WTC11 (cell line): ENCODE results near the gene PPFIBP2.

ENCODE experiments used
- AR ChIP-seq: fragments of 250-450 bp; sonication (Bioruptor Pico); IDR thresholded peaks from 2 replicates; pipeline ENCODE4 v1.9.0; 2021; ENCODE audit warnings: mild to moderate bottlenecking
- CREB1 ChIP-seq: sonication (generic); formaldehyde crosslinking; IDR thresholded peaks from 2 replicates; pipeline ENCODE4 v1.8.0; 2023; ENCODE audit warnings: mild to moderate bottlenecking, missing genetic modification reagents
- E2F4 ChIP-seq: sonication (generic); formaldehyde crosslinking; IDR thresholded peaks from 2 replicates; pipeline ENCODE4 v1.8.1; 2022; ENCODE audit warnings: low read depth, mild to moderate bottlenecking, moderate library complexity, missing genetic modification reagents, borderline replicate concordance
- GABPB1 ChIP-seq: sonication (generic); formaldehyde crosslinking; IDR thresholded peaks from 2 replicates; pipeline ENCODE4 v1.8.1; 2023; ENCODE audit warnings: mild to moderate bottlenecking, missing genetic modification reagents
- JAZF1 ChIP-seq: fragments of 250-450 bp; sonication (Bioruptor Pico); IDR thresholded peaks from 2 replicates; pipeline ENCODE4 v1.9.0; 2021; ENCODE audit warnings: moderate library complexity, mild to moderate bottlenecking, inconsistent platforms
- MAX ChIP-seq: sonication (generic); formaldehyde crosslinking; IDR thresholded peaks from 2 replicates; pipeline ENCODE4 v1.8.0; 2022; ENCODE audit warnings: mild to moderate bottlenecking, missing genetic modification reagents
- NFE2L1 ChIP-seq: sonication (generic); formaldehyde crosslinking; IDR thresholded peaks from 2 replicates; pipeline ENCODE4 v1.8.1; 2023; ENCODE audit warnings: missing genetic modification reagents
- NR2C2 ChIP-seq: sonication (generic); formaldehyde crosslinking; IDR thresholded peaks from 2 replicates; pipeline ENCODE4 v1.8.0; 2022; ENCODE audit warnings: mild to moderate bottlenecking, missing genetic modification reagents
- NR3C1 ChIP-seq: sonication (generic); formaldehyde crosslinking; conservative IDR thresholded peaks from 2 replicates; pipeline ENCODE4 v1.8.1; 2023; ENCODE audit warnings: low read depth, mild to moderate bottlenecking, missing genetic modification reagents
- TCF7 ChIP-seq: sonication (generic); formaldehyde crosslinking; IDR thresholded peaks from 2 replicates; pipeline ENCODE4 v1.8.0; 2022; ENCODE audit warnings: mild to moderate bottlenecking, low read depth, missing genetic modification reagents, moderate library complexity
- ZNF232 ChIP-seq: sonication (generic); formaldehyde crosslinking; IDR thresholded peaks from 2 replicates; pipeline ENCODE4 v1.8.0; 2022; ENCODE audit warnings: mild to moderate bottlenecking, missing genetic modification reagents
- TF ChIP-seq, protein P1 (sequence below): sonication (generic); formaldehyde crosslinking; IDR thresholded peaks from 2 replicates; pipeline ENCODE4 v1.8.1; 2022; ENCODE audit warnings: mild to moderate bottlenecking, missing genetic modification reagents, moderate library complexity, borderline replicate concordance
- TF ChIP-seq, protein P2 (sequence below): sonication (generic); formaldehyde crosslinking; IDR thresholded peaks from 2 replicates; pipeline ENCODE4 v1.8.1; 2023; ENCODE audit warnings: mild to moderate bottlenecking, missing genetic modification reagents
- TF ChIP-seq, protein P3 (sequence below): fragments of 200-600 bp; IDR thresholded peaks from 2 replicates; pipeline ENCODE4 v1.8.0; 2022; ENCODE audit warnings: antibody characterized with exemption

- TF ChIP-seq, protein P1, sequence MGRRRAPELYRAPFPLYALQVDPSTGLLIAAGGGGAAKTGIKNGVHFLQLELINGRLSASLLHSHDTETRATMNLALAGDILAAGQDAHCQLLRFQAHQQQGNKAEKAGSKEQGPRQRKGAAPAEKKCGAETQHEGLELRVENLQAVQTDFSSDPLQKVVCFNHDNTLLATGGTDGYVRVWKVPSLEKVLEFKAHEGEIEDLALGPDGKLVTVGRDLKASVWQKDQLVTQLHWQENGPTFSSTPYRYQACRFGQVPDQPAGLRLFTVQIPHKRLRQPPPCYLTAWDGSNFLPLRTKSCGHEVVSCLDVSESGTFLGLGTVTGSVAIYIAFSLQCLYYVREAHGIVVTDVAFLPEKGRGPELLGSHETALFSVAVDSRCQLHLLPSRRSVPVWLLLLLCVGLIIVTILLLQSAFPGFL (CRISPR knock-in tag) = no peak
- no peak for TF ChIP-seq CREB1 (CRISPR knock-in tag)
- TF ChIP-seq JAZF1 (CRISPR knock-in tag) = no peak
- TF ChIP-seq MAX (CRISPR knock-in tag) = no peak
- no peak for TF ChIP-seq ZNF232 (CRISPR knock-in tag)
- no peak for TF ChIP-seq GABPB1 (CRISPR knock-in tag)
- no peak for TF ChIP-seq TCF7 (CRISPR knock-in tag)
- no peak for TF ChIP-seq AR (CRISPR knock-in tag)
- TF ChIP-seq NFE2L1 (CRISPR knock-in tag) = no peak
- TF ChIP-seq NR2C2 (CRISPR knock-in tag) = no peak
- TF ChIP-seq, protein P2, sequence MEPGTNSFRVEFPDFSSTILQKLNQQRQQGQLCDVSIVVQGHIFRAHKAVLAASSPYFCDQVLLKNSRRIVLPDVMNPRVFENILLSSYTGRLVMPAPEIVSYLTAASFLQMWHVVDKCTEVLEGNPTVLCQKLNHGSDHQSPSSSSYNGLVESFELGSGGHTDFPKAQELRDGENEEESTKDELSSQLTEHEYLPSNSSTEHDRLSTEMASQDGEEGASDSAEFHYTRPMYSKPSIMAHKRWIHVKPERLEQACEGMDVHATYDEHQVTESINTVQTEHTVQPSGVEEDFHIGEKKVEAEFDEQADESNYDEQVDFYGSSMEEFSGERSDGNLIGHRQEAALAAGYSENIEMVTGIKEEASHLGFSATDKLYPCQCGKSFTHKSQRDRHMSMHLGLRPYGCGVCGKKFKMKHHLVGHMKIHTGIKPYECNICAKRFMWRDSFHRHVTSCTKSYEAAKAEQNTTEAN = no peak
- no peak for TF ChIP-seq E2F4 (CRISPR knock-in tag)
- TF ChIP-seq, protein P3, sequence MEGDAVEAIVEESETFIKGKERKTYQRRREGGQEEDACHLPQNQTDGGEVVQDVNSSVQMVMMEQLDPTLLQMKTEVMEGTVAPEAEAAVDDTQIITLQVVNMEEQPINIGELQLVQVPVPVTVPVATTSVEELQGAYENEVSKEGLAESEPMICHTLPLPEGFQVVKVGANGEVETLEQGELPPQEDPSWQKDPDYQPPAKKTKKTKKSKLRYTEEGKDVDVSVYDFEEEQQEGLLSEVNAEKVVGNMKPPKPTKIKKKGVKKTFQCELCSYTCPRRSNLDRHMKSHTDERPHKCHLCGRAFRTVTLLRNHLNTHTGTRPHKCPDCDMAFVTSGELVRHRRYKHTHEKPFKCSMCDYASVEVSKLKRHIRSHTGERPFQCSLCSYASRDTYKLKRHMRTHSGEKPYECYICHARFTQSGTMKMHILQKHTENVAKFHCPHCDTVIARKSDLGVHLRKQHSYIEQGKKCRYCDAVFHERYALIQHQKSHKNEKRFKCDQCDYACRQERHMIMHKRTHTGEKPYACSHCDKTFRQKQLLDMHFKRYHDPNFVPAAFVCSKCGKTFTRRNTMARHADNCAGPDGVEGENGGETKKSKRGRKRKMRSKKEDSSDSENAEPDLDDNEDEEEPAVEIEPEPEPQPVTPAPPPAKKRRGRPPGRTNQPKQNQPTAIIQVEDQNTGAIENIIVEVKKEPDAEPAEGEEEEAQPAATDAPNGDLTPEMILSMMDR = no peak
- no peak for TF ChIP-seq NR3C1 (CRISPR knock-in tag)
Measured at GRCh38 chr11:7563281-7563680, 49.5 kb downstream of the PPFIBP2 start.
